Measurements from ENCODE around the gene TNFRSF14. TPM values are rescaled to one million over a fixed set of nuclear protein-coding genes. Genes with fewer than 3 reads are reported as not detected.

TNFRSF14 gene
- total RNA-seq, 1 experiment from 2014 or later, result 1.5 TPM

- H3K9me3 Mint-ChIP-seq (ENCODE audit: unreplicated experiment), result no peaks in the 10 kb centered on the region
- H3K4me1 Mint-ChIP-seq (ENCODE audit: low read depth, unreplicated experiment), result no peaks in the 10 kb centered on the region
- H3K27me3 Mint-ChIP-seq (ENCODE audit: insufficient read depth, unreplicated experiment), result peaks cover 6% of the 10 kb centered on the region
- no peak for DNase-seq
- Histone ChIP-seq H3K4me1 (no peaks in the 10 kb centered on the region), H3K9me3 (no peaks in the 10 kb centered on the region), H3K27me3 (replicated peaks; ENCODE audit: control insufficient read depth, insufficient read depth, low read length) (no peaks in the 10 kb centered on the region), H3K36me3 (ENCODE audit: control insufficient read depth, insufficient read depth, low read length) (no peaks in the 10 kb centered on the region), H3K4me3 (ENCODE audit: low read depth, low read length) (no peak overlapping the region)
- intact Hi-C loops (cut with micrococcal nuclease; ENCODE audit: unreplicated experiment), result no loop called here
- no peak overlapping the region for H3K27ac Mint-ChIP-seq (ENCODE audit: unreplicated experiment)
- ChIA-PET POLR2A (interaction anchor here (0.5 kb wide), 1 partner anchor 368 kb away, joined by 3 read pairs; no protein-coding TSS in a partner anchor), CTCF (no interaction called here)
- TF ChIP-seq CTCF (IDR thresholded peaks at IDR 0.05; ENCODE audit: insufficient read depth in 1 of 2, low read depth in 1 of 2, low read length in 1 of 2, severe bottlenecking in 1 of 2, unreplicated experiment in 1 of 2), result no peak
- no peaks in the 10 kb centered on the region for H3K36me3 Mint-ChIP-seq (ENCODE audit: insufficient read depth, unreplicated experiment)
- no TSS peak for BruUV-seq (replicated peaks)
- no peak overlapping the region for H3K4me3 Mint-ChIP-seq (ENCODE audit: unreplicated experiment)
Observed at GRCh38 chr1:2595261-2595811, 39.2 kb downstream of the TNFRSF14 start.

DNA sequence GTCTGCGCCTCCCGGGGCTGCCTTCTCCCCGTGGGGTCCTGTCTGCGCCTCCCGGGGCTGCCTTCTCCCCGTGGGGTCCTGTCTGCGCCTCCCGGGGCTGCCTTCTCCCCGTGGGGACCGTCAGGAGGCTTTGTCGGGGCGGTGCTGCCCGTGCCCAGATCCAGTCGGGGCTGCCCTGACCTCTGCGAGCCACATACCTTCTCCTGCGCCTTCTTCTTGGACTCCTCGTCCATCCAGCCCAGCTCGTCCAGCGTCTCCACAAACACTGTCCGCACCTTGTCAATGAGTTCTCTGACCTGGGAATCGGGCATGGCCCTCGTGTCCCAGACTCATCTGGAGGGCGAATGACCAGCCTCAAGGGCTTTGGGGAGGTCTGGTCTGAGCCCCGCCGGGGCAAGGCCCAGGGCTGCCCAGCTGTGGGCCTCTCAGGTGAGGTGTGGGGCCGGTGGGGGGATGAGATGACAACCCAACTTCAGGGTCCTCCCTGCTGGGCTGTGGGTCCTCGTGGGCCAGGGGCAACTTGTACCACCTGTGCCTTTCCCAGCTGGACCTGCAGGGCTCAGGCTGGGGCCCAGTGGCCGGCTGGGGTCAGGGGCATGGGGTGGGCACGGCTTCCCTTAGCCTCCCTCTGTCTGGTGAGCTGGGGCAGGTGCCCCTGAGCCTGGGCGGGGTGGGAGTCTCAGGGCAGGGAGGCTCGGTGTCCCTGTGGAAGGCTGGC is 39.8 kb downstream of the TNFRSF14 start:
- H3K4me1 Mint-ChIP-seq (ENCODE audit: low read depth, unreplicated experiment), result no peaks in the 10 kb centered on the region
- POLR2A ChIA-PET, result no interaction called here
- H3K27me3 Mint-ChIP-seq (ENCODE audit: insufficient read depth, unreplicated experiment), result peaks cover 6% of the 10 kb centered on the region
- TF ChIP-seq CTCF (IDR thresholded peaks at IDR 0.05; ENCODE audit: insufficient read depth in 1 of 2, low read depth in 1 of 2, low read length in 1 of 2, severe bottlenecking in 1 of 2, unreplicated experiment in 1 of 2), result no peak
- BruUV-seq (replicated peaks), result no TSS peak
- H3K4me1 ChIP-seq, result no peaks in the 10 kb centered on the region
- no peaks in the 10 kb centered on the region for H3K36me3 Mint-ChIP-seq (ENCODE audit: insufficient read depth, unreplicated experiment)
- intact Hi-C loops (cut with micrococcal nuclease; ENCODE audit: unreplicated experiment), result no loop called here
- no peak overlapping the region for H3K27ac Mint-ChIP-seq (ENCODE audit: unreplicated experiment)
- no peaks in the 10 kb centered on the region for H3K27me3 ChIP-seq (replicated peaks; ENCODE audit: control insufficient read depth, insufficient read depth, low read length)
- H3K4me3 Mint-ChIP-seq (ENCODE audit: unreplicated experiment), result no peak overlapping the region
- CTCF ChIA-PET, result no interaction called here
- H3K9me3 ChIP-seq, result no peaks in the 10 kb centered on the region
- DNase-seq, result no peak
- H3K36me3 ChIP-seq (ENCODE audit: control insufficient read depth, insufficient read depth, low read length), result no peaks in the 10 kb centered on the region
- H3K4me3 ChIP-seq (ENCODE audit: low read depth, low read length), result no peak overlapping the region
- no peaks in the 10 kb centered on the region for H3K9me3 Mint-ChIP-seq (ENCODE audit: unreplicated experiment)

- Histone ChIP-seq H3K4me1 (no peaks in the 10 kb centered on the region), H3K9me3 (no peaks in the 10 kb centered on the region), H3K4me3 (ENCODE audit: low read depth, low read length) (no peak overlapping the region), H3K36me3 (ENCODE audit: control insufficient read depth, insufficient read depth, low read length) (no peaks in the 10 kb centered on the region), H3K27me3 (replicated peaks; ENCODE audit: control insufficient read depth, insufficient read depth, low read length) (no peaks in the 10 kb centered on the region)
- ChIA-PET POLR2A (no interaction called here), CTCF (no interaction called here)
- H3K4me1 Mint-ChIP-seq (ENCODE audit: low read depth, unreplicated experiment), result no peaks in the 10 kb centered on the region
- no peaks in the 10 kb centered on the region for H3K9me3 Mint-ChIP-seq (ENCODE audit: unreplicated experiment)
- no peak overlapping the region for H3K27ac Mint-ChIP-seq (ENCODE audit: unreplicated experiment)
- no peak overlapping the region for H3K4me3 Mint-ChIP-seq (ENCODE audit: unreplicated experiment)
- peaks cover 6% of the 10 kb centered on the region for H3K27me3 Mint-ChIP-seq (ENCODE audit: insufficient read depth, unreplicated experiment)
- no peaks in the 10 kb centered on the region for H3K36me3 Mint-ChIP-seq (ENCODE audit: insufficient read depth, unreplicated experiment)
- intact Hi-C loops (cut with micrococcal nuclease; ENCODE audit: unreplicated experiment), result no loop called here
- no TSS peak for BruUV-seq (replicated peaks)
- no peak for DNase-seq
- TF ChIP-seq CTCF (IDR thresholded peaks at IDR 0.05; ENCODE audit: insufficient read depth in 1 of 2, low read depth in 1 of 2, low read length in 1 of 2, severe bottlenecking in 1 of 2, unreplicated experiment in 1 of 2), result no peak
Observed at GRCh38 chr1:2596530-2597333, 40.6 kb downstream of the TNFRSF14 start.

Measured in Caco-2 (cell line).